IMR-90 (cell line): ENCODE data around the gene OR51D1.

Experiments used
- CTCF ChIP-seq: conservative IDR thresholded peaks from 2 replicates; pipeline ENCODE4 v1.5.1; 2012; ENCODE audit warnings: mild to moderate bottlenecking, low read depth, low read length, improper control_type of control experiment
- SMC3 ChIP-seq: fragments of 150-350 bp; IDR thresholded peaks from 2 replicates; pipeline ENCODE4 v1.6.1; 2016; ENCODE audit warnings: low read depth, mild to moderate bottlenecking, antibody characterized with exemption, low read length, moderate library complexity
- USF2 ChIP-seq: fragments of 150-350 bp; IDR thresholded peaks from 2 replicates; pipeline ENCODE4 v1.6.1; 2017; ENCODE audit warnings: mild to moderate bottlenecking, antibody characterized with exemption, low read length, low read depth

GRCh38 chr11:4636136-4636535 lies 1.1 kb upstream of the OR51D1 start:
- no peak for TF ChIP-seq CTCF
- TF ChIP-seq USF2: no peak
- no peak for TF ChIP-seq SMC3
